ENCODE data around the gene SLC46A3.
"Not testable (repeated sequence)": the region's sequence is repeated elsewhere in the genome, so short reads cannot be mapped to it uniquely, and the experiment has no call there.

SLC46A3 gene

DNA sequence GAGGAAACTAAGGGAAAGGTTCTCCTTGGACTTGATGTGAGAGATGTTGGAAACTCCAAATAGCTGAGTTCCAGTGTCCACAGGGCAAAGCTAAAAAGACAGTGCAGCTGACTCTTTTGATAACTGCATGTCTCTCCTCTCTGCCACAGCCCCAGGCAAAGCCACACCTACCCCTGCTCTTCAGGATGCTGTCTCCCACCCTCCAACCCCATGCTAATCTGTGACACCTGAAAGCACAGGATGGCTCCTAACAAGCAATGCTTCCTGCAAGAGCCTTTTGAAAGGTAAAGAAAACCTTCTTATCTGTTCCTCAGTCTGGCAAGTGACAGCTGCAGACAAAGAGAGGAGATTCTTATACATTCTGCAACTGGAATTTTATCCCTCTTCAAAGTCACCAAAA, 14.5 kb downstream of the SLC46A3 start:
- DNase-seq: no peak
- peaks cover 18% of the 10 kb centered on the region for H3K4me1 ChIP-seq

DNA sequence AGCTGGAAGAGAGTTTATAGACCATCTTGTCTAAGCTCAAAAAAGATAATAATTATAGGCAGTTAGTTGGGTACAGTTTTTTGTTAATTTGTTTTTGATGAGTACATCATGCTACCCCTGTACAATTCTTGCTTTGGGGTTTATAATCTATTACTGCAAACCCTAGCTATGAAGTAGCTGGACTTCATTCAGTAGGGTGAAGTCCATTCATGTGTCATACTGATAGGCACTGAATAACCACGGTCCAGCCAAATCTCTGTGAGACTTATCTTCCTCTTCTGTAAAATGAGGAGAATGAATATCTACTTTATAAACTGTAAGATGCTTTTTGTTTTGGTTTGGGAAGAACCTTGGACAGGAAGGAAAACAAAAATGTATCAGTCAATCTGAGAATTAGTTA, 19.5 kb downstream of the SLC46A3 start:
- Histone ChIP-seq H3K36me3 (peaks cover 7% of the 10 kb centered on the region; the same call in 1 of the 2 replicates), H3K4me3 (ENCODE audit: low read depth, low read length) (no peak overlapping the region), H3K4me1 (peaks cover 8% of the 10 kb centered on the region), H3K9me3 (no peaks in the 10 kb centered on the region; the same call in 1 of the 2 replicates), H3K27me3 (no peaks in the 10 kb centered on the region)
- TF ChIP-seq, protein P1, sequence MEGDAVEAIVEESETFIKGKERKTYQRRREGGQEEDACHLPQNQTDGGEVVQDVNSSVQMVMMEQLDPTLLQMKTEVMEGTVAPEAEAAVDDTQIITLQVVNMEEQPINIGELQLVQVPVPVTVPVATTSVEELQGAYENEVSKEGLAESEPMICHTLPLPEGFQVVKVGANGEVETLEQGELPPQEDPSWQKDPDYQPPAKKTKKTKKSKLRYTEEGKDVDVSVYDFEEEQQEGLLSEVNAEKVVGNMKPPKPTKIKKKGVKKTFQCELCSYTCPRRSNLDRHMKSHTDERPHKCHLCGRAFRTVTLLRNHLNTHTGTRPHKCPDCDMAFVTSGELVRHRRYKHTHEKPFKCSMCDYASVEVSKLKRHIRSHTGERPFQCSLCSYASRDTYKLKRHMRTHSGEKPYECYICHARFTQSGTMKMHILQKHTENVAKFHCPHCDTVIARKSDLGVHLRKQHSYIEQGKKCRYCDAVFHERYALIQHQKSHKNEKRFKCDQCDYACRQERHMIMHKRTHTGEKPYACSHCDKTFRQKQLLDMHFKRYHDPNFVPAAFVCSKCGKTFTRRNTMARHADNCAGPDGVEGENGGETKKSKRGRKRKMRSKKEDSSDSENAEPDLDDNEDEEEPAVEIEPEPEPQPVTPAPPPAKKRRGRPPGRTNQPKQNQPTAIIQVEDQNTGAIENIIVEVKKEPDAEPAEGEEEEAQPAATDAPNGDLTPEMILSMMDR (IDR thresholded peaks at IDR 0.05; ENCODE audit: low read depth, low read length): no peak
- no peak for DNase-seq

More for the DNA sequence above, 14.5 kb downstream of the SLC46A3 start:
- Histone ChIP-seq H3K4me3 (ENCODE audit: low read depth, low read length) (no peak overlapping the region), H3K9me3 (no peaks in the 10 kb centered on the region), H3K36me3 (peaks cover 7% of the 10 kb centered on the region; the same call in 1 of the 2 replicates), H3K27me3 (no peaks in the 10 kb centered on the region)
- TF ChIP-seq, protein P1 (IDR thresholded peaks at IDR 0.05; ENCODE audit: low read depth, low read length): no peak

GRCh38 chr13:28697441-28697840, 21.3 kb downstream of the SLC46A3 start:
- H3K9me3 ChIP-seq: no peaks in the 10 kb centered on the region; the same call in 1 of the 2 replicates
- TF ChIP-seq, protein P1 (IDR thresholded peaks at IDR 0.05; ENCODE audit: low read depth, low read length): no peak
- no peak overlapping the region for H3K4me3 ChIP-seq (ENCODE audit: low read depth, low read length)
- peaks cover 3% of the 10 kb centered on the region for H3K4me1 ChIP-seq
- H3K27me3 ChIP-seq: no peaks in the 10 kb centered on the region
- peaks cover 7% of the 10 kb centered on the region; the same call in 1 of the 2 replicates for H3K36me3 ChIP-seq
- no peak for DNase-seq

DNA sequence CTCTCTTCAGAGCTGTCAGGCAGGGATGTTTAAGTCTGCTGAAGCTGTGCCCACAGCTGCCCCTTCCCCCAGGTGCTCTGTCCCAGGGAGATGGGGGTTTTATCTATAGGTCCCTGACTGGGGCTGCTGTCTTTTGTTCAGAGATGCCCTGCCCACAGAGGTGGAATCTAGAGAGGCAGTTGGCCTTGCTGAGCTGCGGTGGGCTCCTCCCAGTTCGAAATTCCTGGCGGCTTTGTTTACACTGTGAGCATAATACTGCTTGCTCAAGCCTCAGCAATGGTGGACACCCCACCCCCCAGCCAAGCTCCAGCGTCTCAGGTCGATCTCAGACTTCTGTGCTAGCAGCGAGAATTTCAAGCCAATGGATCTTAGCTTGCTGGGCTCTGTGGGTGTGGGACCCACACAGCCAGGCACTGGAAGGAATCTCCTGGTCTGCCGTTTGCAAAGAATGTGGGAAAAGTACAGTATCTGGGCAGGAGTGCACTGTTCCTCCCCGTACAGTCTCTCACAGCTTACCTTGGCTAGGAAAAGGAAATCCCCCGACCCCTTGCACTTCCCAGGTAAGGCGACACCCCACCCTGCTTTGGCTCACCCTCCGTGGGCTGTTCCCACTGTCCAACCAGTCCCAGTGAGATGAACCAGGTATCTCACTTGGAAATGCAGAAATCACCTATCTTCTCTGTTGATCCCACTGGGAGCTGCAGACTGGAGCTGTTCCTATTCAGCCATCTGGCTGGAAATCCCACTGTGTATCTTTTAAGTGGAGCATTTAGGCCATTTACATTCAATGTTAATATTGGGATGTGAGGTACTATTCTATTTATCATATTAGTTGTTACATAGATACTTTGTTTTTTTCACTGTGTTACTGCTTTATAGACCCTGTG, 24.9 kb downstream of the SLC46A3 start:
- H3K9me3 ChIP-seq; H3K4me1 ChIP-seq; H3K27me3 ChIP-seq; DNase-seq; H3K4me3 ChIP-seq (ENCODE audit: low read depth, low read length); H3K36me3 ChIP-seq: not testable (repeated sequence)

DNA sequence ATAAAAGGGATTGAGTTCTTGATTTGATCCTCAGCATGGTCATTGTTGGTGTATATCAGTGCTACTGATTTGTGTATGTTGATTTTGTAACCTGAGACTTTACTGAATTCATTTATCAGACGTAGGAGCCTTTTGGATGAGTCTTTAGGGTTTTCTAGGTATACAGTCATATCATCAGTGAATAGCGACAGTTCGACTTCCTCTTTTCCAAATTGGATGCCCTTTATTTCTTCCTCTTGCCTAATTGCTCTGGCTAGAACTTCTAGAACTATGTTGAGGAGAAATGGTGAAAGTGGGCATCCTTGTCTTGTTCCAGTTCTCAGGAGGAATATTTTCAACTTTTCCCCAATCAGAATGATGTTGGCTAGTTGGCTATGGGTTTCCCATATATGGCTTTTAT, 32.9 kb downstream of the SLC46A3 start:
- Histone ChIP-seq H3K36me3 (no peaks in the 10 kb centered on the region), H3K4me3 (ENCODE audit: low read depth, low read length) (no peak overlapping the region), H3K27me3 (no peaks in the 10 kb centered on the region), H3K9me3 (no peaks in the 10 kb centered on the region; the same call in 1 of the 2 replicates), H3K4me1 (no peaks in the 10 kb centered on the region)
- no peak for DNase-seq
- TF ChIP-seq, protein P1 (IDR thresholded peaks at IDR 0.05; ENCODE audit: low read depth, low read length): no peak

GRCh38 chr13:28685114-28685513, 33.7 kb downstream of the SLC46A3 start:
- Histone ChIP-seq H3K4me1 (no peaks in the 10 kb centered on the region), H3K36me3 (0 out of 2 replicates have a peak, but pooled peaks cover under 1% of the 10 kb centered on the region), H3K27me3 (no peaks in the 10 kb centered on the region), H3K4me3 (ENCODE audit: low read depth, low read length) (no peak overlapping the region), H3K9me3 (no peaks in the 10 kb centered on the region; the same call in 1 of the 2 replicates)
- no peak for DNase-seq
- TF ChIP-seq, protein P1 (IDR thresholded peaks at IDR 0.05; ENCODE audit: low read depth, low read length): no peak
